ENCODE results near the gene FNDC3B. TPM values are rescaled to one million over a fixed set of nuclear protein-coding genes. Genes with fewer than 3 reads are reported as not detected.
A peak's percentile ranks its signal among the peaks of the same experiment; 100 is the strongest.

FNDC3B gene
- total RNA-seq, 1 experiment from 2014 or later: 149 TPM

- no TSS peak for BruUV-seq (replicated peaks)
- intact Hi-C loops (cut with micrococcal nuclease): no loop called here
- ChIA-PET CTCF (no interaction called here), POLR2A (no interaction called here)
- peaks cover 71% of the 10 kb centered on the region for H3K36me3 Mint-ChIP-seq (ENCODE audit: insufficient read depth, unreplicated experiment)
- no peaks in the 10 kb centered on the region for H3K9me3 Mint-ChIP-seq (ENCODE audit: unreplicated experiment)
- no peaks in the 10 kb centered on the region for H3K27me3 Mint-ChIP-seq (ENCODE audit: insufficient read depth, unreplicated experiment)
- H3K4me3 Mint-ChIP-seq (ENCODE audit: unreplicated experiment): no peak overlapping the region
- peaks cover 23% of the 10 kb centered on the region for H3K4me1 Mint-ChIP-seq (ENCODE audit: insufficient read depth, unreplicated experiment)
- no peak for DNase-seq (ENCODE audit: unreplicated experiment)
- TF ChIP-seq CTCF (IDR thresholded peaks at IDR 0.05; ENCODE audit: unreplicated experiment): no peak
- H3K27ac Mint-ChIP-seq (ENCODE audit: low read depth, unreplicated experiment): peak overlapping the region; percentile 74
These were observed 287.6 kb downstream of the FNDC3B start for GRCh38 chr3:172326993-172327392.

- intact Hi-C loops (cut with micrococcal nuclease): no loop called here
- CTCF ChIA-PET: interaction anchor here (0.6 to 1.8 kb wide), 7 partner anchors 12 to 556 kb away, joined by 3 to 7 read pairs (median 4); no protein-coding TSS in a partner anchor
- no peak overlapping the region for H3K4me3 Mint-ChIP-seq (ENCODE audit: unreplicated experiment)
- peaks cover 16% of the 10 kb centered on the region for H3K4me1 Mint-ChIP-seq (ENCODE audit: insufficient read depth, unreplicated experiment)
- H3K9me3 Mint-ChIP-seq (ENCODE audit: unreplicated experiment): no peaks in the 10 kb centered on the region
- H3K27ac Mint-ChIP-seq (ENCODE audit: low read depth, unreplicated experiment): no peak overlapping the region
- DNase-seq (ENCODE audit: unreplicated experiment): no peak
- TF ChIP-seq CTCF (IDR thresholded peaks at IDR 0.05; ENCODE audit: unreplicated experiment): no peak
- H3K36me3 Mint-ChIP-seq (ENCODE audit: insufficient read depth, unreplicated experiment): peaks cover 80% of the 10 kb centered on the region
- no peaks in the 10 kb centered on the region for H3K27me3 Mint-ChIP-seq (ENCODE audit: insufficient read depth, unreplicated experiment)
- POLR2A ChIA-PET: interaction anchor here (0.6 to 0.7 kb wide), 3 partner anchors 108 to 286 kb away, joined by 3 read pairs; no protein-coding TSS in a partner anchor
- BruUV-seq (replicated peaks): no TSS peak
These were observed 288.9 kb downstream of the FNDC3B start for GRCh38 chr3:172328282-172328681.

GRCh38 chr3:172329070-172329469 lies 289.7 kb downstream of the FNDC3B start:
- ChIA-PET POLR2A (interaction anchor here (0.6 kb wide), 1 partner anchor 287 kb away, joined by 3 read pairs; no protein-coding TSS in a partner anchor), CTCF (interaction anchor here (0.6 to 1.8 kb wide), 4 partner anchors 11 to 345 kb away, joined by 3 to 7 read pairs (median 3); no protein-coding TSS in a partner anchor)
- DNase-seq (ENCODE audit: unreplicated experiment): no peak
- intact Hi-C loops (cut with micrococcal nuclease): no loop called here
- H3K36me3 Mint-ChIP-seq (ENCODE audit: insufficient read depth, unreplicated experiment): peaks cover 88% of the 10 kb centered on the region
- H3K27ac Mint-ChIP-seq (ENCODE audit: low read depth, unreplicated experiment): no peak overlapping the region
- no peaks in the 10 kb centered on the region for H3K27me3 Mint-ChIP-seq (ENCODE audit: insufficient read depth, unreplicated experiment)
- no peaks in the 10 kb centered on the region for H3K9me3 Mint-ChIP-seq (ENCODE audit: unreplicated experiment)
- TF ChIP-seq CTCF (IDR thresholded peaks at IDR 0.05; ENCODE audit: unreplicated experiment): no peak
- H3K4me1 Mint-ChIP-seq (ENCODE audit: insufficient read depth, unreplicated experiment): peaks cover 8% of the 10 kb centered on the region
- H3K4me3 Mint-ChIP-seq (ENCODE audit: unreplicated experiment): no peak overlapping the region
- no TSS peak for BruUV-seq (replicated peaks)

GRCh38 chr3:172330413-172330812 lies 291.0 kb downstream of the FNDC3B start:
- Mint-ChIP-seq H3K9me3 (ENCODE audit: unreplicated experiment) (no peaks in the 10 kb centered on the region), H3K27ac (ENCODE audit: low read depth, unreplicated experiment) (no peak overlapping the region), H3K27me3 (ENCODE audit: insufficient read depth, unreplicated experiment) (no peaks in the 10 kb centered on the region), H3K4me1 (ENCODE audit: insufficient read depth, unreplicated experiment) (no peaks in the 10 kb centered on the region), H3K4me3 (ENCODE audit: unreplicated experiment) (no peak overlapping the region), H3K36me3 (ENCODE audit: insufficient read depth, unreplicated experiment) (peaks cover 88% of the 10 kb centered on the region)
- POLR2A ChIA-PET: interaction anchor here (0.6 to 1.6 kb wide), 2 partner anchors 9 to 171 kb away, joined by 3 read pairs; no protein-coding TSS in a partner anchor
- CTCF ChIA-PET: interaction anchor here (0.6 to 3.7 kb wide), 10 partner anchors 9 to 1994 kb away, joined by 3 to 51 read pairs (median 4); no protein-coding TSS in a partner anchor
- BruUV-seq (replicated peaks): no TSS peak
- intact Hi-C loops (cut with micrococcal nuclease): loop anchor here (5.0 to 10.0 kb wide), 2 partner anchors 186 to 288 kb away; no protein-coding TSS in a partner anchor
- TF ChIP-seq CTCF (IDR thresholded peaks at IDR 0.05; ENCODE audit: unreplicated experiment): no peak
- no peak for DNase-seq (ENCODE audit: unreplicated experiment)
